BLaER1 treated with 17β-estradiol and CSF1 and Interleukin-3, amounts not matched to agents 10 nM and 100 nM (cell line): ENCODE results near the gene SRRD.

Experiments
- H3K27ac ChIP-seq, 11 experiments: shearing (Covaris generic); formaldehyde crosslinking; 2 replicates each; pipeline ENCODE4 v1.8.1; 2022
- H3K27me3 ChIP-seq, 11 experiments: shearing (Covaris generic); formaldehyde crosslinking; 2 replicates each; pipeline ENCODE4 v1.8.1; 2022
- H3K36me3 ChIP-seq, 11 experiments: shearing (Covaris generic); formaldehyde crosslinking; 2 replicates each; pipeline ENCODE4 v1.8.1; 2022
- H3K4me1 ChIP-seq, 10 experiments: shearing (Covaris generic); formaldehyde crosslinking; 2 replicates each; pipeline ENCODE4 v1.8.1; 2022
- H3K4me2 ChIP-seq, 11 experiments: shearing (Covaris generic); formaldehyde crosslinking; 2 replicates each; pipeline ENCODE4 v1.8.1; 2022
- H3K4me3 ChIP-seq, 10 experiments: shearing (Covaris generic); formaldehyde crosslinking; 2 replicates each; pipeline ENCODE4 v1.8.1; 2022
- H3K9ac ChIP-seq, 11 experiments: shearing (Covaris generic); formaldehyde crosslinking; 2 replicates each; pipeline ENCODE4 v1.8.1; 2022
- H3K9me3 ChIP-seq, 11 experiments: shearing (Covaris generic); formaldehyde crosslinking; replicated peaks in 1 of 11; 2 replicates each; pipeline ENCODE4 v1.8.1; 2022
- H4K20me1 ChIP-seq, 11 experiments: shearing (Covaris generic); formaldehyde crosslinking; 2 replicates each; pipeline ENCODE4 v1.8.1; 2022
- Cebpa-rat ChIP-seq, 11 experiments: shearing (Covaris generic); IDR thresholded peaks; 2 replicates each; pipeline ENCODE4 v1.8.1; 2022

Gene SRRD

DNA sequence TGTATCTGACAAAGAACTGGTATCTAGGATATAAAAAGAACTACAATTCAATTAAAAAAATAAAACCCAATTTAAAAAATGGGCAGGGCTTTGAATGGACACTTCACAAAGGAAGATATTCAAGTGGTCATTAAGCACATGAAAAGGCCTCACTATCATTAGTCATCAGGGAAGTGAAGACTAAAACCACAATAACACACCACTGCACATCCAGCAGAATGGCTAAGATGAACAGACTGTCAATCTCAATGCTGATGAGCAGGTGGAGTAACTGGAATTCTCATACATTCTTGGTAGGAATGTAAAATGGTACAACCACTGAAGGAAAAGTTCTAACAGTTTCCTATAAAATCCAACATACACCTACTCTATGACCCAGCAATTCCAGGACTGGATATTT lies 9.0 kb upstream of the SRRD start:
- Histone ChIP-seq H4K20me1 (peaks cover 0 to 53% (median 17%) of the 10 kb centered on the region in 11 experiments; a peak in 11 of 22 replicates), H3K27ac (peak overlapping the region in 9 of 11 experiments; percentile 85 to 97 (median 94); a peak in 18 of 22 replicates), H3K4me3 (peak overlapping the region in 7 of 10 experiments; percentile 73 to 95 (median 75); a peak in 13 of 20 replicates), H3K36me3 (peaks cover 39 to 93% (median 67%) of the 10 kb centered on the region in 11 experiments), H3K4me2 (peak overlapping the region; percentile 92 to 98 (median 96)), H3K27me3 (no peaks in the 10 kb centered on the region), H3K4me1 (peaks cover 49 to 92% (median 71%) of the 10 kb centered on the region in 10 experiments), H3K9ac (peak overlapping the region in 8 of 11 experiments; percentile 85 to 92 (median 90); a peak in 15 of 22 replicates), H3K9me3 (no peaks in the 10 kb centered on the region)
- TF ChIP-seq Cebpa-rat (IDR thresholded peaks at IDR 0.05): no peak

DNA sequence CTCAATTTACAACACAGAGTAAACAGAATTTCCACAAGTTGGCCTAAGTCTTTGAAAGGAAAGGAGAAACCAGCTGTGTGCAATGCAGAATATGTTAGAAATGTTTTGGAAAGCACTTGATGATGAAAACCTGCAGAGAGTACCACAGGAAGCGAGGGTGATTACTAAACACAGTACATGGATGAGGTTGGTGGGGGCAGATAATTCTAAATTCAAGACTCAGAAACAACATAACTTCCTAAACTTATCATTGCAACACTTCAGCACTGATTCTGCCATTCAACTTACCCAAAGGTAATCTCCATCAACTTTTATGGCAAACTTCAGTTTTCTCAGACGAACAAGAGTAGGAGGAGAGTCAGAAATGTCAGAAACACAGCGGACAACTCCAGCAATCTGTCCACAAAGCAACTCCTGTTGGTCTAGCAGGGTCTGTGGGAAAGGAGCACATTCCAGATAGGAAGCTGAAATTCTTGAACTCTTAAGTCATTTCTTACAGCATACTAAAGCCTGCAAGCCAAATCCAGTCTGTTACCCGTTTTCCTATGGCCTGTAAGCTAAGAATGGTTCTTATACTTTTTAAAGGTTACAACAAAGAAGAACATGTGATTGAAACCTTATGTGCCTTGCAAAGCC lies 6.9 kb upstream of the SRRD start:
- peaks cover 0 to 32% (median 14%) of the 10 kb centered on the region in 11 experiments; a peak in 7 of 22 replicates for H4K20me1 ChIP-seq
- H3K4me3 ChIP-seq: peak overlapping the region in 9 of 10 experiments; percentile 23 to 95 (median 75); a peak in 17 of 20 replicates
- peak overlapping the region in 9 of 11 experiments; percentile 85 to 97 (median 94); a peak in 18 of 22 replicates for H3K27ac ChIP-seq
- H3K4me1 ChIP-seq: peaks cover 29 to 97% (median 84%) of the 10 kb centered on the region in 10 experiments
- H3K9me3 ChIP-seq: no peaks in the 10 kb centered on the region
- H3K36me3 ChIP-seq: peaks cover 17 to 76% (median 45%) of the 10 kb centered on the region in 11 experiments
- peak overlapping the region; percentile 8 to 92 (median 88); a peak in 20 of 22 replicates for H3K9ac ChIP-seq
- peak overlapping the region; percentile 92 to 98 (median 96) for H3K4me2 ChIP-seq
- TF ChIP-seq Cebpa-rat (IDR thresholded peaks at IDR 0.05): peak in 5 of 11 experiments; percentile 30 to 68 (median 52); a peak in 7 of 22 replicates
- H3K27me3 ChIP-seq: no peaks in the 10 kb centered on the region

DNA sequence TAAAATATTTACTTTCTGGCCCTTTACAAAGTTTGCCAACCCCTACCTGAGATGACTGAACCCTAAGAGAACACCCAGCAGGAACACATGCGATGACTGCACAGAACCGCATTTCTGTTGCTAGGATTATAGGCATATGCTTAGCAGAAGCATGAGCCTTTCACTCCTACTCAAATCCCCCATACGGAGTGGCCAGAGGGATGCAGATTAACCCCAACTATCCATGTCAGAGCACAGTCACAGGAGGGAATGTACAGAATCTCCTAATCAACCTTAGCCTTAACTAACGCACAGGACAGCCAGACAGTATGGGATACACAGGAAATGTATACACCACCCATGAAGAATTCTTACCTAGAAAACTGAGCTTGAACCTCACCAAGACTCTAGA lies 6.3 kb upstream of the SRRD start:
- H3K4me1 ChIP-seq: peaks cover 29 to 100% (median 86%) of the 10 kb centered on the region in 10 experiments
- peak overlapping the region; percentile 92 to 98 (median 96) for H3K4me2 ChIP-seq
- TF ChIP-seq Cebpa-rat (IDR thresholded peaks at IDR 0.05): no peak
- peaks cover 12 to 71% (median 40%) of the 10 kb centered on the region in 11 experiments for H3K36me3 ChIP-seq
- peaks cover 0 to 26% (median 12%) of the 10 kb centered on the region in 11 experiments; a peak in 7 of 22 replicates for H4K20me1 ChIP-seq
- peak overlapping the region in 9 of 10 experiments; percentile 23 to 95 (median 75); a peak in 18 of 20 replicates for H3K4me3 ChIP-seq
- H3K27me3 ChIP-seq: no peaks in the 10 kb centered on the region
- peak overlapping the region in 9 of 11 experiments; percentile 85 to 97 (median 94); a peak in 18 of 22 replicates for H3K27ac ChIP-seq
- H3K9ac ChIP-seq: peak overlapping the region; percentile 8 to 92 (median 88); a peak in 19 of 22 replicates
- H3K9me3 ChIP-seq: no peaks in the 10 kb centered on the region

DNA sequence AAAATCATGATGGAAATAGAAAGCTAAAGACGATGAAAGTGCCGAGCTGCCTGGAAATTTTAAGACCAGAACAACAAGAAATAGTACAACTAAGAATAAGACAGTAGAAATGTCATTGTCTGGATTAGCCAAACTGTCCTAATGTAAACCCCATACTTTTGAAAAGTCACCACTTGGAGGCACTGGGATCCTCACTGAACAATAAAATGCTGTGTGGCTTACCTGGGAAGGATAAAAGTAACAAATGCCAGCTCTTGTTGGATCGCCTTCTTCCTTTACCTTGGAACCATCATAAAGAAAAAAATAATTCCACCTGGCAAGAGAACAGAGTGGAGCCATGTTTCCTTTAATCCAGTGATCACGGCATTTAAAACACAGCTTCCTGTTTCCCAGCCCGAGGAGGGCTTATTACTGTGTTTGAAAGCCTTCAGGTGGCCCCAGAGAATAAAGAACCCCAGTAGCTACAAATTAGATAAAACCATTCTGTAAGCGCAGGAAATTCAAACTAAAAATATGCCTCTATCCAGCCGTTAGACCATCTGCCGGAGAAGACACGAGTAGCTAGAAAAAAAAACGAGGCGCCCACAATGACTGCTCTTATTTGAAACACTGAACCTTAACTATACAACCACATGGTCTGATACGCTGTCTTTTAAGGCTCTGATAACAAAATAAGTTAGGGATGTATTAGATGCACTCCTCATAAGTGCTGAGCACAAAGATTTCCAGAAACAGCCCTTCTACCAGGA lies 4.5 kb upstream of the SRRD start:
- Histone ChIP-seq H3K36me3 (peaks cover 0 to 52% (median 21%) of the 10 kb centered on the region in 11 experiments; a peak in 16 of 22 replicates), H3K4me2 (peak overlapping the region; percentile 92 to 98 (median 96)), H3K4me3 (peak overlapping the region; percentile 73 to 95 (median 76))

DNA sequence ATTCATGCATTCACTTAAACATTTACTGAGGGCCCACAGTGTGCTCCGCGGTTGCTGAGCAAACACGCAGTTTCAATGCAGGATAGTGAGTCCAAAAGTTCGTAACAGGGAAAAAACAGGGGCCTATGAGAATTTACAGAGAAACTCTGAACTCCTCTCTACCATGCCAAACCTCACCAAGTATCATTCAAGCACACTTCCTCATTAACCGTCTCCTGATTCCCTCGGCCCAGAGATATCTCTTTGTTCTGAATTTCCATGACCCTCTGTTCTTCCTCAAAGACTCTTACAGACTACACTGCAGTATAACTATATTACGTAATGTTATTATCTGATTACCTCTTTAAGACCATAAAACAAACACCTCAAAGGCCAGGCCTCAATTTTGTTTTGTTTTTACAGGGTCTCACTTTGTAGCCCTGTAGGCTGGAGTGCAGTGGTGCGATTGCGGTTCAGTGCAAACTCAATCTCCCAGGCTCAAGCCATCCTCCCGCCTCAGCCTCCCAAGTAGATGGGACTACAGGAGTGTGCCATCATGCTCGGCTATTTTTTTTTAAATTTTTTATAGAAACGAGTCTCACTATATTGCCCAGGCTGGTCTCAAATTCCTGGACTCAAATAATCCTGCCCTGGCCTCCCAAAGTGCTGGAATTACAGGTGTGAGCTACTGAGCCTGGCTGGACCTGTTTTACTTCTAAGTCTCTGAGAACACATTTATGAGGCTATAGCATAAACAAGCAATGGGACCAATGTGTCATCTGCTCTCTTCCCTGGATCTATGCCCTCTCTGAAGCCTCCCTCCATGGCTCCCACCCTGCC lies 3.7 kb upstream of the SRRD start:
- H3K4me3 ChIP-seq: peak overlapping the region; percentile 73 to 95 (median 76)
- peaks cover 0 to 44% (median 15%) of the 10 kb centered on the region in 11 experiments; a peak in 14 of 22 replicates for H3K36me3 ChIP-seq
- H3K27me3 ChIP-seq: no peaks in the 10 kb centered on the region
- H3K4me2 ChIP-seq: peak overlapping the region; percentile 92 to 98 (median 96)
- H3K4me1 ChIP-seq: peaks cover 21 to 90% (median 78%) of the 10 kb centered on the region in 10 experiments; a peak in 19 of 20 replicates
- peak overlapping the region; percentile 85 to 92 (median 90) for H3K9ac ChIP-seq
- H3K27ac ChIP-seq: peak overlapping the region; percentile 48 to 97 (median 91); a peak in 21 of 22 replicates
- H3K9me3 ChIP-seq: no peaks in the 10 kb centered on the region
- peak in 4 of 11 experiments; percentile 16 to 33 (median 20); a peak in 2 of 22 replicates for TF ChIP-seq Cebpa-rat (IDR thresholded peaks at IDR 0.05)
- H4K20me1 ChIP-seq: peaks cover 0 to 7% (median 0%) of the 10 kb centered on the region in 11 experiments; a peak in 2 of 22 replicates

More for the DNA sequence above, 4.5 kb upstream of the SRRD start:
- H3K9ac ChIP-seq: peak overlapping the region; percentile 85 to 92 (median 90)
- H3K4me1 ChIP-seq: peaks cover 18 to 90% (median 78%) of the 10 kb centered on the region in 10 experiments
- H3K9me3 ChIP-seq: no peaks in the 10 kb centered on the region
- H3K27me3 ChIP-seq: no peaks in the 10 kb centered on the region
- H3K27ac ChIP-seq: peak overlapping the region; percentile 48 to 97 (median 91); a peak in 21 of 22 replicates
- TF ChIP-seq Cebpa-rat (IDR thresholded peaks at IDR 0.05): no peak
- H4K20me1 ChIP-seq: peaks cover 0 to 9% (median 0%) of the 10 kb centered on the region in 11 experiments; a peak in 6 of 22 replicates

DNA sequence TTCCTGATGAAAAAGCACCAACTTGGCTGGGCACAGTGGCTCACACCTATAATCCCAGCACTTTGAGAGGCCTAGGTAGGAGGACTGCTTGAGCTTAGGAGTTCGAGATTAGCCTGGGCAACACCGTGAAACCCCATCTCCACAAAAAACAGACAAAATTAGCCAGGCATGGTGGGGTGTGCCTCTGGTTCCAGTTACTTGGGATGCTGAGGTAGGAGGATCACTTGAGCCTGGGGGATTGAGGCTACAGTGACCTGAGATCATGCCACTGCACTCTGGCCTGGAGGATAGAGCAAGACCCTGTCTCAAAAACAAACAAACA lies 3.1 kb upstream of the SRRD start:
- H3K4me2 ChIP-seq: peak overlapping the region; percentile 92 to 98 (median 96)
- H3K27me3 ChIP-seq: no peaks in the 10 kb centered on the region
- H4K20me1 ChIP-seq: peaks cover 0 to 7% (median 0%) of the 10 kb centered on the region in 11 experiments; a peak in 2 of 22 replicates
- H3K27ac ChIP-seq: peak overlapping the region; percentile 48 to 97 (median 91); a peak in 21 of 22 replicates
- peaks cover 0 to 39% (median 12%) of the 10 kb centered on the region in 11 experiments; a peak in 14 of 22 replicates for H3K36me3 ChIP-seq
- peak overlapping the region; percentile 73 to 95 (median 76) for H3K4me3 ChIP-seq
- peak overlapping the region; percentile 85 to 92 (median 90) for H3K9ac ChIP-seq
- H3K9me3 ChIP-seq: no peaks in the 10 kb centered on the region
- TF ChIP-seq Cebpa-rat (IDR thresholded peaks at IDR 0.05): no peak
- peaks cover 27 to 90% (median 78%) of the 10 kb centered on the region in 10 experiments for H3K4me1 ChIP-seq

DNA sequence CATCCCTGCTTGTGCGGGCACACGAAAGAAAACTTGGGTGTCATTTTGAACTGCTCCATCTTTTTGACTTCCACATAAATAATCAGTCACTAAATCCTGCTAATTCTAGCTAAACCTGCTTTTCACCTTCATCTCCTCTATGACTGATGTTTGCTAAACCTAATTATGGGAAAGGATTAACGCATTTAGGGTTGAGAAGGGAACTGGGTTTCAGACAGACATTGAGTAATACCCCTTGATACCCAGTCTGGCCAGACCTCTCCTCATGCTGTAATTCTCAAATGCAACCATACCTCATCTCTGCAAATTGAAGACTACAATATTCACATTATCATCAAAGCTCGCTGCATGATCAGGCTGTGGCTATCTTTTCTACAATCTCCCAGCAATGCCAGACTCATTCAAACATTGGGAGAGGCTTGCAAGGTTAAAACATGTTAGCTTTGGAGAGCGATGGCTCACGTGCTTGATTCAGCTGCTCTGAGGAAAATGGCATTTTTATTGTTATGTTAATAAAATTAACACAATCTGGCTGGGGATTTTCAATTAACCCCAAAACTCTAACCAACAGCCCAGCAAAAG lies 2.5 kb upstream of the SRRD start:
- H3K4me3 ChIP-seq: peak overlapping the region; percentile 73 to 95 (median 76)
- H3K27me3 ChIP-seq: no peaks in the 10 kb centered on the region
- peaks cover 33 to 90% (median 78%) of the 10 kb centered on the region in 10 experiments for H3K4me1 ChIP-seq
- peak overlapping the region; percentile 85 to 92 (median 90) for H3K9ac ChIP-seq
- no peaks in the 10 kb centered on the region for H3K9me3 ChIP-seq
- H3K27ac ChIP-seq: peak overlapping the region in 10 of 11 experiments; percentile 85 to 97 (median 92); a peak in 21 of 22 replicates
- H3K4me2 ChIP-seq: peak overlapping the region; percentile 92 to 98 (median 96)
- H4K20me1 ChIP-seq: peaks cover 0 to 7% (median 0%) of the 10 kb centered on the region in 11 experiments; a peak in 2 of 22 replicates
- peak in 1 of 11 experiments; percentile 29; a peak in 1 of 22 replicates for TF ChIP-seq Cebpa-rat (IDR thresholded peaks at IDR 0.05)
- H3K36me3 ChIP-seq: peaks cover 0 to 32% (median 8%) of the 10 kb centered on the region in 11 experiments; a peak in 10 of 22 replicates
